GM18951 (cell line): ENCODE measurements around the gene RNF217.
"Not testable (repeated sequence)": the region's sequence is repeated elsewhere in the genome, so short reads cannot be mapped to it uniquely, and the experiment has no call there.

Source experiments
- POLR2A ChIP-seq: IDR thresholded peaks from 4 replicates; pipeline ENCODE4 v1.6.1; 2011; ENCODE audit warnings: mild to moderate bottlenecking; ENCODE audit not compliant: insufficient read length, insufficient read depth; ENCODE audit errors: extremely low read depth
- in situ Hi-C: fragments of 300-500 bp; cut with MboI; formaldehyde crosslinking; loops from one replicate; pipeline ENCODE4 v1.12.0; 2022; ENCODE audit warnings: low sequenced_read_pairs, mixed read lengths, inconsistent platforms; ENCODE audit not compliant: unreplicated experiment

The RNF217 gene

GRCh38 chr6:125031385-125031784, 69.1 kb downstream of the RNF217 start:
- TF ChIP-seq POLR2A, result no peak
- in situ Hi-C loops, result no loop called here

DNA sequence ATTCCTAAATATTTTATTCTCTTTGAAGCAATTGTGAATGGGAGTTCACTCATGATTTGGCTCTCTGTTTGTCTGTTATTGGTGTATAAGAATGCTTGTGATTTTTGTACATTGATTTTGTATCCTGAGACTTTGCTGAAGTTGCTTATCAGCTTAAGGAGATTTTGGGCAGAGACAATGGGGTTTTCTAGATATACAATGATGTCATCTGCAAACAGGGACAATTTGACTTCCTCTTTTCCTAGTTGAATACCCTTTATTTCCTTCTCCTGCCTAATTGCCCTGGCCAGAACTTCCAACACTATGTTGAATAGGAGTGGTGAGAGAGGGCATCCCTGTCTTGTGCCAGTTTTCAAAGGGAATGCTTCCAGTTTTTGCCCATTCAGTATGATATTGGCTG, 72.7 kb downstream of the RNF217 start:
- in situ Hi-C loops, result not testable (repeated sequence)

DNA sequence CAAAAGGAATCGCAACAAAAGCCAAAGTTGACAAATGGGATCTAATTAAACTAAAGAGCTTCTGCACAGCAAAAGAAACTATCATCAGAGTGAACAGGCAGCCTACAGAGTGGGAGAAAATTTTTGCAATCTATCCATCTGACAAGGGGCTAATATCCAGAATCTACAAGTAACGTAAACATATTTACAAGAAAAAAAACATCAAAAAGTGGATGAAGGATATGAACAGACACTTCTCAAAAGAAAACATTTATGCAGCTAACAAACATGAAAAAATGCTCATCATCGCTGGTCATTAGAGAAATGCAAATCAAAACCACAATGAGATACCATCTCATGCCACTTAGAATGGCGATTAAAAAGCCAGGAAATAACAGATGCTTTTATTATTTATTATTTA, 74.2 kb downstream of the RNF217 start:
- in situ Hi-C loops, result not testable (repeated sequence)

DNA sequence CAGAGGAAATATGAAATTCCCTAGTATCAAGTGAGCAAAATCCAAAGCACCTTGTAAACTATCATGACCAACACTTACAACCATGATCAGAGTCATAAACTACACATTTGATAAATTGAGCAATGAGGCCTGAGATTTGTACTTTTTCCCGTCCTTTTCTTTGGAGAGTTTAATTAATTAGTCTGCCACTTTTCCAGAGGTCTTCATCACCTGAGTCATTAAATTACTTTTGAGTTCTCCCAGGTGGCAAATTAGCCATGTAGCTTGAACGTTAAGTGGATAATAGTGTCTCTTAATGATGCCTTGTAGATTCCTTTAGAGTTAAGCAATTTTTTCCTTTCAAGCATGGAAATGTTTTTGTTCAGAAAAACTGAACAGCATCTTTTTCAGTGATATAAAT, 75.6 kb downstream of the RNF217 start:
- no peak for TF ChIP-seq POLR2A
- in situ Hi-C loops, result no loop called here

GRCh38 chr6:125038925-125039324, 76.7 kb downstream of the RNF217 start:
- in situ Hi-C loops, result no loop called here
- no peak for TF ChIP-seq POLR2A

DNA sequence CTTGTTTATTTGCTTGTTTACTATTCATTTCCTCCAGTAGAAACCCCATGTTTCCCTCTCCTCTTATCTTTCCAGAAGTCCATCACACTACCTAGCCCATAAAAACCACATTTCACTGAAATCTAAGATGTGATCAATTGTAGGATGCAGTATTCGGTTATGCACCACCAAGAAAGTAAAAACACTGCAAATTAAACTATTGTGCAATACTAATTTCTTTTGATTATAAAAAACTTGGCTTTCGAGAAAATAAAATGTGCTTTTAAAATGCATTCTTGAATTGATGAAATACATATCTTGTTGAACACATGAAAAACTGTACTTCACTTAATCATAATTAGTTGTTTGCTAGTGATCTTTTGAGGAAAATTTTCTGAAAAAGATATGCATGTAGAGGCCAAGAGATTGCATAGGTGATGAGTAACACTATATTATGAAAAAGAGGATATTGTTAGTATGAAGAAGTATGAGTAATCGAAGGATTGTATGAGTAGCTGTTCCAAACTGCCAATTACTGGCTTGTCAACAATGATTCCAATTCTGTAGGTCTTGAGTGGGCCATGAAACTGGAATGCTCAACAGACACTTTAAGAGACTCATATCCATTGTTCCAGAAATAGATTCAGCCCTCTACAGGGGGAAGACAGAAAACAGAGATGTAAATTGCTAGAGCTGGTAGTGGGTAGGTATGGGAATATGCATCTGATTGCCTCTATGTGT, 79.7 kb downstream of the RNF217 start:
- in situ Hi-C loops, result no loop called here
- no peak for TF ChIP-seq POLR2A

- in situ Hi-C loops, result no loop called here
- TF ChIP-seq POLR2A, result no peak
These were observed 81.8 kb downstream of the RNF217 start for GRCh38 chr6:125044066-125044465.

GRCh38 chr6:125044667-125045066, 82.4 kb downstream of the RNF217 start:
- in situ Hi-C loops, result no loop called here
- no peak for TF ChIP-seq POLR2A

DNA sequence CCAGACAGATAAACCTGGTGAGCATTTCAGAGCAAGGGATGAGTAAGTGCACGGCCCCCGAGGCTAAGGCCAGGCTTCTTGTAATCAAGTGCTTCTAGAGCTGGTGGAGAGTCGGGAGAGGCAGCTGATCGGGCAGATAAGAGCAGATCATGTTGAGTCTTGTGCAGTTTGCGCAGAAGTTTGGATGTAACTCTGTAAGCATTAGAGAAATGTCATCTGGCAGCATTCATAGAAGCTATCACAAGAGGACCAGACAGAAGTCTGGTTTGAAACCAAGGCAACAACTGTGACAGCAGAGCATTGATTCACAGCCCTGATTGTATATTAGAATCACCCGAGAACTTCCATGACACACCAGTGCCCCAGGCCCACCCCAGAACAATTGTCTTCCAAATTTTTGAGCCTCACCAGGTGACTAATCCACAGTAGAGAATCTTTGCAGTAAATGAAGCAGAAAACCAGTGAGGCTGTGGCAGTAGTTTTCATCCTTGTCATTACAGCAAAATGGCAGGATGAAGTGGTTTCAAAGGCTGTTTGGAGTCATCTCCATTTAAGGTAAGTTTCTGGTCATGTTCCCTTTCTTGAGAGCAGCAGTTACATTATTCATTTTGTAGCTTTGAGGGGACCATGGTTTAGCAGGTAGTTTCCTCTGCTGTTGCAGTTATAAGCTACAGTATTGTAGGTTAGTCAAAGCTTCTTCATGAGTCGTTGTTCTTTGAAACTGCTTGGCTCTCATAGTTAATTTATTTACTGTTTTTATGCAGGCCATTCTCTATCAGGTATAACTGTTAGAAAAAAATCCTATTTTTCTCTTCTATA, 84.1 kb downstream of the RNF217 start:
- in situ Hi-C loops, result no loop called here
- TF ChIP-seq POLR2A, result no peak

DNA sequence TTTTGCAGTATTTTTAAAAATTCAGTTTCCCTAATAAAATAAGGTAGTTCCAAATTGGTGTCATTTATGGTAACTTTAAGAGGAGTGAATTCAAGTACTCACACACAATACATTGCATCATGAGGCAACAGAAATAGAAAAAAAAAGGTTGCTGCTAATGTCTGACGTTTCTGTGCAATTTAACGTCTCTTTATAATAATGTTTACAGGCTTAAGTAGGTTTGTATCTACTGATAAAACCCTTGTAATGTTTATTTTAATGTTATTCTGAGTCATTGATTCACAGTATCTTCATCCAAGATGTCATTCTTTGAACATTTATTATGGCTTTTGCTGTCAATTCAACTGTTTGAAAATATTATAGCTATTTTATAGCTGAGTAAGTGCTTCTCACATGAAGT, 86.0 kb downstream of the RNF217 start:
- no peak for TF ChIP-seq POLR2A
- in situ Hi-C loops, result no loop called here

DNA sequence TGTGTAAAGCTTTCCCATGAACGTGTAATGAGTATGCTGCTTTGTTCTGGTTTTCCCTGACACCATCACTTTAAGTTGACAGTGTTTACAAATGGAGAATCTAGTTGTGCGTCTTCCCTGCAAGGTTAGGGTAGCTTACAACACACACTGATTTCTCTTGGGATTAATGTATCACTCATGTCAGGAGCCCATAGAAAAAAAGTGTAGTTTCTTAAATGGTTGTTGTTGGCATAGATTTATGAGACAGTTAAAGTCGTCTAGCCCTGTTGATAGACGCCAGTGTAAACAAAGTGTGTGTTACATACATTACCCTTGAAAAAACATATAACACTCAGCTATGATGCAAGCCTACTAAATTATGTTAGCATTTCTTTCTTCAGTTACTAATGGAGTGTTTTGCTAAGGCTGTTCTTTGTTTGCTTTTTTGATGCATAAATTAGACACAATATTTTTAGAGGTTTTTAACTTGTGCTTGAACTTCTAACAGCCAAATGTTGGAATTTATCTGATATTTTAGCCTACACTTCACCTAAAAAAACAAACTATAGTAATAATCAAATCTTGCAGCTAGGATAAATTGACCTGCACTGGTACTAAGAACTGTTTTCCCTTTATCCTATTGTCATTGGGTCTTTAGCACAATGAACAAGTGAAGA, 88.6 kb downstream of the RNF217 start:
- in situ Hi-C loops, result no loop called here
- TF ChIP-seq POLR2A, result no peak

DNA sequence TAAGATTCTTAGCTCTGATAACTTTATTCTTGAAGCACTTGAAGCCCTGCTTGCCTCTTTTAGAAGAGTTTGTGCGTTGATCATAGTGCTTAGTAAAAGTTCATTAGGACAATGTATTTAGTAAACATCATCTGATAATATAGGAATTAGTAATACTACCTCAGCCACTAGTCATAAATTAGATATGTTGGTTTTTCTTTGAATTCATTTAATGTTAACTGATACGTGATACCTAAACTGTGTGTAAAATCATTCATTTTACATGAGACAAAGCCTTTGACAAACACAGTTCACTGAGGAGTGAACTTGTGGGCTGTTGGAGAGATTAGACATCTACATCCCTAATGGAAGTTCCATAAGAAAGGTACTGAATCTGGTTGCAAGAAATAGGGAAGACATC, 91.6 kb downstream of the RNF217 start:
- no peak for TF ChIP-seq POLR2A

GRCh38 chr6:125054331-125054730, 92.1 kb downstream of the RNF217 start:
- TF ChIP-seq POLR2A, result no peak
- in situ Hi-C loops, result no loop called here

More for the DNA sequence above, 91.6 kb downstream of the RNF217 start:
- in situ Hi-C loops, result no loop called here
